ENCODE data around the gene ZFHX3.

DNA sequence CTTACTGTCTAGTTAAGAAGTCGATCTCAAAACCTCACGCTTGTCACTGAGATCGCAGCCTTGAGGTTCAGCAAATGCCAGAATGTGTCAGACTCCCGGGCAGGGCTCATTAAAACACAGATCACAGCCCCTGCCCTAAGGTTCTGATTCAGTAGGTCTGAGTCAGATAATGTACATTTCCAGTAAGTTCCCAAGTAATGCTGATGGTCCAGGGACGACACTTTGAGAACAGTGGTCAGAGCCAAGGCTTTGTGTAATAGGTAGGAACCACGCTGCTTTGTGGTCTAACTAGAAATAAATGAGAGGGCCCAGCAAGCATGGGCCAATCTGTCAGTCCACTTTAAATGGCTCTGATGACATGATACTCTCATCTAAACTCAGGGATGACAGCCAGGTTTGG is 228.6 kb downstream of the ZFHX3 start:
- TF ChIP-seq EP300 (IDR thresholded peaks at IDR 0.05; ENCODE audit: borderline replicate concordance) (no peak), TAF1 (IDR thresholded peaks at IDR 0.05; ENCODE audit: low read depth) (no peak), REST (IDR thresholded peaks at IDR 0.05; ENCODE audit: low read depth) (no peak), RAD21 (IDR thresholded peaks at IDR 0.05; ENCODE audit: low read depth) (no peak), NFIC (IDR thresholded peaks at IDR 0.05) (no peak)
